Duodenal mucosa (tissue), 2 donors: ENCODE data around the gene LRRC32.

Source experiments
- H3K27ac ChIP-seq: one replicate; pipeline ENCODE4 v1.7.0; 2013; ENCODE audit warnings: low read depth, low read length
- H3K27me3 ChIP-seq, 2 donors: one replicate each; pipeline ENCODE4 v1.7.0; 2013; ENCODE audit warnings: low read length in 2 of 2, control low read depth in 1 of 2; ENCODE audit not compliant: insufficient read depth in 2 of 2, control insufficient read depth in 1 of 2
- H3K36me3 ChIP-seq, 2 donors: one replicate each; pipeline ENCODE4 v1.7.0; 2013; ENCODE audit warnings: low read length in 2 of 2, control low read depth in 1 of 2; ENCODE audit not compliant: insufficient read depth in 2 of 2, control insufficient read depth in 1 of 2
- H3K4me1 ChIP-seq, 2 donors: one replicate each; pipeline ENCODE4 v1.7.0; 2013; ENCODE audit warnings: low read length in 2 of 2, control low read depth in 1 of 2; ENCODE audit not compliant: insufficient read depth in 2 of 2, control insufficient read depth in 1 of 2
- H3K4me3 ChIP-seq, 2 donors: one replicate each; pipeline ENCODE4 v1.7.0; 2013; ENCODE audit warnings: low read length in 2 of 2, low read depth in 1 of 2
- H3K9ac ChIP-seq, 2 donors: one replicate each; pipeline ENCODE4 v1.7.0; 2013; ENCODE audit warnings: low read length in 2 of 2, low read depth in 1 of 2
- H3K9me3 ChIP-seq, 2 donors: one replicate each; pipeline ENCODE4 v1.7.0; 2013; ENCODE audit warnings: low read length in 2 of 2, control low read depth in 1 of 2; ENCODE audit not compliant: control insufficient read depth in 1 of 2

The LRRC32 gene

DNA sequence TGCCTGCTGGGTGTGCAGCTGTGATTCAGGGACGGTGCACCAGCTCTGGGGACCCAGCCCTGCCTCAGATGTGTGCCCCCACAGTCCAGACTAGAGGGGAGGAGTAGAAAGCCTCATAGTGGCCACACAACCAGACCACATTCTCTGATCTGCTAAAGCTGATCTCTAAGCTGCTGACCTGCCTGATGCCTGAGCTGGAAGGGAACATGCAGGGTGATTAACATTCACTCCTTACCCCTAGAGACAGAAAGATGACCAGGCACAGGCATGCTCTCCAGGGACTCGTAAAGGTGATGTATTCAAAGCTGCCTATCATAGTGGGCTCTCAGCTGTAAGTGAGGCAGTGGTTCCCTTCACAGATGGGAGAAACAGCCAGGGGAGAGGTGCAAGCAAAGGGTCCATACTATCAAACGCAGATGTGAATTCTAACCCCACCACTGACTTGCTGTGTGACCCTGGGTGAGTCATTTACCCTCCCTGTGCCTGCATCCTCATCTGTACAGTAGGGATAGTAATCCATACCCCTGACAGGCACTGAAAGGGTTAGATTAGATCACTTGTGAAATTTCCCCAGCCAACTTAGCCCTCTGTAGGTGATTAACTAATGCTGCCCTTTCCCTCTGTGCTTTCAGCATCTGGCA lies 29.0 kb upstream of the LRRC32 start:
- H3K27ac ChIP-seq = no peak overlapping the region
- H3K36me3 ChIP-seq = no peaks in the 10 kb centered on the region
- H3K27me3 ChIP-seq = no peaks in the 10 kb centered on the region
- H3K4me1 ChIP-seq = peaks cover 0 to 4% of the 10 kb centered on the region in 2 donors
- no peaks in the 10 kb centered on the region for H3K9me3 ChIP-seq
- no peak overlapping the region for H3K4me3 ChIP-seq
- no peak overlapping the region for H3K9ac ChIP-seq

DNA sequence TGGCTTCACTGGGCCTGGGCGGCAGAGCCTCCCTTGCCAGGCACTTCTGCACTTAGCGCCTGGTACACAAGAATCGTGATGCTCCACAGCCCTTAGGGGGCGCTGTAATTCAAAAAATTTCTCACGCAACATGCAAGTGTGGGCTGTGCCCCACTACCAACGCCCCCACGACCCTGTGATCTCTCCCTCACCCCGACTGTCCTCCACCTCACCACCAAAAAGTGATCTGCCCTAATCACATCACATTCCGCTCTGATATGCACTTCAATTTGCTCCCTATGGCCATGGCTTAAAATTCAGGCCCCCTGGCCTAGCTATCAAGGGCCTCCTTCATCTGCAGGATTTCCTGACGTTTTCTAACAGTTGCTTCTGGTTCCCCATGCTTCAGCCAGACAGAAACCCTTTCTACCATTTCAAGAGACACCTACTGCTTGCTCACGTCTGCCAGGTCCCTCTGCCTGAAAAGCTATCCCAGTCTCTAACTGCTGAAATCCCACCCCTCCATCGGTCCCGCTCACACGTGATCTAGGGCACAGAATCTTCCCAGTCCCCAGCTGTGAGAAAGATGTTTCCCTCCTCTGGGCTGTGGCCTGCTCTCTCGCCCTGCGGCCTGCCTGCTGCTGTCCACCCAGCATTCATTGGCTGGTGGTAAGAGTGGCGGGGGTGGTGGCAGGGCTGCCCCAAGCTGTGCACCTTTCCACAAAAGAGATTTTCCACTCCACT lies 27.9 kb upstream of the LRRC32 start:
- no peak overlapping the region for H3K27ac ChIP-seq
- H3K4me3 ChIP-seq = no peak overlapping the region
- no peaks in the 10 kb centered on the region for H3K36me3 ChIP-seq
- no peaks in the 10 kb centered on the region for H3K9me3 ChIP-seq
- no peak overlapping the region for H3K9ac ChIP-seq
- peaks cover 0 to 4% of the 10 kb centered on the region in 2 donors for H3K4me1 ChIP-seq
- no peaks in the 10 kb centered on the region for H3K27me3 ChIP-seq

DNA sequence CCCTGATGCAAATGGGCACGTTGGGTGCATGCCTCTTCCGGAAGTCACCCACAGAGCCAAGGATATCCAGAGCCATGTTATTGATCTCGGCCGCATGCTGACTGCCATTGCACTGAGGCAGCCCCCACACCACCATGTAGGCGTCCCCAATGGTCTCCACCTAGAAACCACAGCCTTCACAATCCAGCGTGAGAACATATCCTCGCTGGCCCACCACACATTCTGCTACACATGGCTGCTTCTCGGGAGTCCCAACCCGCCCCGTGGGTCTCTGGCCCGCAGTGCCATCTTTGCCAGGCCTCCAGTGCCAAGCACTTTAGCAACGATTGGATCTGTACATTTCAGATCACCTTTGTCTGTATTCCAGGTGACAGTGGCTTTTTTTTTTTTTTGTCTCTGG lies 26.2 kb upstream of the LRRC32 start:
- Histone ChIP-seq H3K9me3 (no peaks in the 10 kb centered on the region), H3K4me3 (no peak overlapping the region), H3K27me3 (no peaks in the 10 kb centered on the region), H3K9ac (no peak overlapping the region), H3K27ac (no peak overlapping the region), H3K4me1 (peaks cover 0 to 4% of the 10 kb centered on the region in 2 donors), H3K36me3 (no peaks in the 10 kb centered on the region)

DNA sequence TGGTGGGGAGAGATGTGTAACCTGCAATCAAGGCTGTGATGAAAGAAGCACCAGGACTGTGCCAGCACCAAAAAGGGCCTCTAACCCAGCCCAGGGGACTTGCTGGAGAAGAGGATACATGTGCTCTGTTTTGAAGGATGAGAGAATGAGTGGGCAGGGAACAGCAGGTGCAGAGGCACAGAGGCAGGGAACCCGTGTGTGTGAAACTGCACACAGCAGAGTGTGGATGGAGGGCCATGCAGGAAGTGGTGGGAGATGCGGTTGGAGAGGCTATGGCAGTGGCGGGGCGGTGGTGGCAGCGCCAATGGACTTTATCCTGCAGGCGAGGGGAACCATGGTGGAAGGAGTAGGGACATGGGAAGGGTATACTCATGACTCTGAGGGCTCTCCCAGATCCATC lies 25.2 kb upstream of the LRRC32 start:
- Histone ChIP-seq H3K4me1 (peaks cover 0 to 4% of the 10 kb centered on the region in 2 donors), H3K27me3 (no peaks in the 10 kb centered on the region), H3K9ac (no peak overlapping the region), H3K4me3 (no peak overlapping the region), H3K27ac (no peak overlapping the region), H3K36me3 (no peaks in the 10 kb centered on the region), H3K9me3 (no peaks in the 10 kb centered on the region)

DNA sequence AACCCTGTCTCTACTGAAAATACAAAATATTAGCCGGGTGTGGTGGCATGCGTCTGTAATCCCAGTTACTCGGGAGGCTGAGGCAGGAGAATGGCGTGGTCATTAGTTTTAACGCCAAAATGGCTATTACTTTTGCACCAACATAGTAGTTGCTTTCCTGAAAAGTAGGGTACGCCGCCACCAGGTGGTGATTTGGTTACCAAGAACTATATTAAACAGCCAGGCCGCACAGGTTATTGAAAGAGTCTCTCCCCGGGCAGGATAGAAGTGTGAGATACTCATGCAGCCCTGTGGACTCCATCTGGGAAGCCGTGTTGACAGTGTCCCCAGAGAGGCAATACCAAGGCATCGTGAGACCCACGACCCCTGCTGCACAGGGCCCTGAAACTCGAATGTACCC lies 24.6 kb upstream of the LRRC32 start:
- Histone ChIP-seq H3K9me3 (no peaks in the 10 kb centered on the region), H3K4me1 (peaks cover 0 to 1% of the 10 kb centered on the region in 2 donors), H3K27ac (no peak overlapping the region), H3K36me3 (no peaks in the 10 kb centered on the region), H3K27me3 (no peaks in the 10 kb centered on the region), H3K9ac (no peak overlapping the region), H3K4me3 (no peak overlapping the region)

DNA sequence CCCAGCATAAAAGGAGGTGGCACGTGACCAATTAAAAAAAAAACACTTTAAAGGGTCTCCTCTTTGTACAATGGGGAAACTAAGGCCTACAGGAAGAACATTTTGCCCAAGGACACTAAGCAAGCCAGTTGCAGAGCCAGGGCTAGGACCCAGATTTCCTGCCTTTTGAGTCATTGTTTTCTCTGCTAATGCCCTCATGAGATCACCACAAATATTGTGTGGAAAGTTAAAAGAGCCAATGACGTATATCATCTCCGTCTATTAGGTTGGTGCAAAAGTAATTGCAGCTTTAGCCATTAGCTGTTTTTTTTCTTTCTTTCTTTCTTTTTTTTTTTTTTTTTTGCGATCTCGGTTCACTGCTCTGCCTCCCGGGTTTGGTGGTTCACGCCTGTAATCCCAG lies 24.1 kb upstream of the LRRC32 start:
- Histone ChIP-seq H3K9me3 (no peaks in the 10 kb centered on the region), H3K36me3 (no peaks in the 10 kb centered on the region), H3K4me1 (no peaks in the 10 kb centered on the region), H3K9ac (no peak overlapping the region), H3K27me3 (no peaks in the 10 kb centered on the region), H3K4me3 (no peak overlapping the region), H3K27ac (no peak overlapping the region)

DNA sequence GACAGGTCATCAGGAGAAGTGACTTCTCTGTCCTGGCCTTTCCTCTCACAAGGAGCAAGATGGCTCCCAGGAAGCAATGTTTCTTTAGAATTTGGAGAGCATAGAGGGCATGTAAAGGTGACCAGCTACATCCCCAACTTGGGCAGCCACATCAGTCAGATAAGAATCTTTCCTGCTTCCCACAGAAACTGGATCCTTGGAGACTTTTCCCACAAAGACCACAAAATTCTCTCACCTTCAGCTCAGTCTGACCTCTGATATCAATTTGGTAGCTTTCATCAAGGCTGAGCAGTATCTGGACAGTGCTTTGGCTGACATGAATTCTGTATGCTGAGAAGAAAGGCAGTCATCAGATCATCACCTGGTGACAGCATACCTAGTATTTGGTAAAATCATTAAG lies 23.3 kb upstream of the LRRC32 start:
- H3K9ac ChIP-seq = no peak overlapping the region

DNA sequence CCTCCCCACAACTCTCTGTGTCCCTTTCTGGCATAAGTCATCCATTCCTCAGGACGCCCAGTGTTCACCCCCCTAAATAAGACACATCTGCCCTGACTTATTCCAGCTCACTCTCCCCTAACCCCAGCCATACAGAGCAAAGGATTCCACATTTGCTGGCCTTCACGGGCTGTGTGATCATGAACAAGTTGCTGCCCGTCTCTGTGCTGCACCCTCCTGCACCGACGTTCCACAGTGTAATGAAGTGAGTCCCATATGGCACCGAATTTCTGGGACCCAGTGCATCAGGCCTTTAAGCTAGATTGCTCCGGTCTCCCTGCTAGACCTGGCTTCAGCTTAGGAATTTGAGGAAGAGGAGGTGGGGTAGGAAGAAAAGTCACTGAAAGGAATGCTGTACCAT lies 22.4 kb upstream of the LRRC32 start:
- Histone ChIP-seq H3K4me1 (no peaks in the 10 kb centered on the region), H3K36me3 (no peaks in the 10 kb centered on the region), H3K9ac (no peak overlapping the region), H3K9me3 (no peaks in the 10 kb centered on the region), H3K27ac (no peak overlapping the region), H3K27me3 (no peaks in the 10 kb centered on the region), H3K4me3 (no peak overlapping the region)

More for the DNA sequence above, 23.3 kb upstream of the LRRC32 start:
- no peaks in the 10 kb centered on the region for H3K9me3 ChIP-seq
- H3K4me1 ChIP-seq = no peaks in the 10 kb centered on the region
- H3K36me3 ChIP-seq = no peaks in the 10 kb centered on the region
- H3K27ac ChIP-seq = no peak overlapping the region
- H3K4me3 ChIP-seq = no peak overlapping the region
- no peaks in the 10 kb centered on the region for H3K27me3 ChIP-seq

DNA sequence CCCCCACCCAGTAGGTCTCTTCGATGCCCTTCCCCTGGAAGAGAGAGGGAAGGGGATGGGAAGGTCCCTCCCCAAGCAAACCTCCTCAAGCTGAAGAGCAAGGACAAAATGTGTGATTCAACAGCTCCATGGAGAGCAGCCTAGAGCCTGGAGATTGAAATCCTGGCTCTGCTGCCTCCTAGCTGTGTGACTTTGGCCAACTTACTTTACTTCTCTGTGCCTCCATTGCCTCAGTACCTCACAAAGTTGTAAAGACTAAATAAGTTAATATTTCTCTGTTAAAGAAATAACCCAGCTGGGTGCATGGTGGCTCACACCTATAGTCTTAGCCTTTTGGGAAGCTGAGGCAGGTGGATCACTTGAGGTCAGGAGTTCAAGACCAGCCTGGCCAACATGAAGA lies 21.1 kb upstream of the LRRC32 start:
- Histone ChIP-seq H3K27ac (no peak overlapping the region), H3K27me3 (no peaks in the 10 kb centered on the region), H3K9me3 (no peaks in the 10 kb centered on the region), H3K4me3 (no peak overlapping the region), H3K9ac (no peak overlapping the region), H3K36me3 (no peaks in the 10 kb centered on the region), H3K4me1 (peaks cover 3 to 4% of the 10 kb centered on the region in 2 donors)

DNA sequence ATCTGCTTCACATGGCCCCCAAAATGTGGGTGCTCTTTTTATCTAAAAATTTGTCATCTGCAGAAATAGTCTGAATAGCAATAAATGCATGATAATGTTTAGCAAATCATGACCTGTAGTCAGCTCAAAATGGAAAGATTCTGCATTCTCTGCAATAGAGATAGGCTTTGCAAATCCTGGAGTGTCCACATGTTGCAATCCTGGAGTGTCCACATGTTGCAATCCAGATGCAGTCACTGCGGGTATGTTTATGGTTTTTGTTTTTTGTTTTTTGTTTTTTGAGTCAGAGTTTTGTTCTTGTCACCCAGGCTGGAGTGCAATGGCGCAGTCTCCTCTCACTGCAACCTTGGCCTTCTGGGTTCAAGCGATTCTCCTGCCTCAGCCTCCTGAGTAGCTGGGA lies 20.2 kb upstream of the LRRC32 start:
- Histone ChIP-seq H3K36me3 (no peaks in the 10 kb centered on the region), H3K27me3 (no peaks in the 10 kb centered on the region), H3K9ac (no peak overlapping the region), H3K9me3 (no peaks in the 10 kb centered on the region), H3K4me3 (no peak overlapping the region), H3K4me1 (peaks cover 6 to 10% of the 10 kb centered on the region in 2 donors), H3K27ac (no peak overlapping the region)
